Astrocyte (in vitro differentiated cells and primary cell): Measurements from ENCODE around the gene DDX25.

ENCODE experiments used
- CTCF ChIP-seq: IDR thresholded peaks from 2 replicates; pipeline ENCODE4 v1.5.1; 2011; ENCODE audit warnings: low read depth, mild to moderate bottlenecking, inconsistent platforms, low read length, moderate library complexity; ENCODE audit not compliant: insufficient read depth
- EZH2 ChIP-seq: IDR thresholded peaks from 2 replicates; pipeline ENCODE4 v1.6.1; 2012; ENCODE audit warnings: mild to moderate bottlenecking, low read length, inconsistent platforms; ENCODE audit not compliant: insufficient read depth

GRCh38 chr11:125938418-125938817, 34.1 kb downstream of the DDX25 start:
- TF ChIP-seq CTCF (no peak), EZH2 (no peak)
